GM18861 (cell line): Measurements from ENCODE around the gene MAP4K2.
"Not testable (repeated sequence)": the region's sequence is repeated elsewhere in the genome, so short reads cannot be mapped to it uniquely, and the experiment has no call there.

Source experiments
- ATAC-seq: cut with Tn5 transposase; IDR thresholded peaks from one replicate; pipeline ENCODE4 v1.9.1; 2021; ENCODE audit not compliant: unreplicated experiment

The MAP4K2 gene

DNA sequence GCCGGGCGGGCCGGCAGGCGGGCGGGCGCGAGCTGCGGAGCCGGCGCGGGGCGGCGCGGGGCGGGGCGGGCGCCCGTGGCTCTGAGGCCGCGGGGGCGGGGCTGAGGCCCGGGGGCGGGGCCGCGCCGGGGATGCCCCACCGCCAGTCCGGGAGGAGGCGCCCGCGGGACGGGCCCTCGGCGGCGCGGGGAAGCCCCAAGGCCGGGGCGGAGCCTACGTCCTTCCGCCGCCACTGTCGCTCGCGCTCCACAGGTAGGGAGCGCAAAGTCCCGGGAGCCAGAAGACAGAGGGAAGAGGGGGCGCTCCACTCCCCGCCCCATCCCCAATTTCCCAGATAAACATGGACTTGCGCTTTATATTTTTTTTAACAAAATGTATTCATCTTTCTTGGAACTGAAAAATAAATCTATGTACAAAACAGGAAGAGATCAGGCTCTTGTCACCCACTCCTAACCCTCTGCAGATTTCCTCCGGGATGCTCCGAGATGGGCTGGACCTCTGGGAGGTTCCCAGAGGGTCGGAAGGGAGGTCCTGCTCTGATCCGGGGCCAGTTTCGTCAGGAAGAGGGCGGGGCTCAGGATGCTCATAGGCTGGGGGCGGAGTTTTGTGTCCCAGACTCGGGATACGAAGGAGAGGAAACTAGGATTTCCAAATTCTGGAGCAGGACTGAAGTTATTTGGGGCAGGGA is at the start of gene MAP4K2:
Gene MAP4K2 (minus strand): TSS at position 57 of the 688 bp plus-strand sequence. CDS start 65 bp downstream, outside the sequence.
- no peak for ATAC-seq

DNA sequence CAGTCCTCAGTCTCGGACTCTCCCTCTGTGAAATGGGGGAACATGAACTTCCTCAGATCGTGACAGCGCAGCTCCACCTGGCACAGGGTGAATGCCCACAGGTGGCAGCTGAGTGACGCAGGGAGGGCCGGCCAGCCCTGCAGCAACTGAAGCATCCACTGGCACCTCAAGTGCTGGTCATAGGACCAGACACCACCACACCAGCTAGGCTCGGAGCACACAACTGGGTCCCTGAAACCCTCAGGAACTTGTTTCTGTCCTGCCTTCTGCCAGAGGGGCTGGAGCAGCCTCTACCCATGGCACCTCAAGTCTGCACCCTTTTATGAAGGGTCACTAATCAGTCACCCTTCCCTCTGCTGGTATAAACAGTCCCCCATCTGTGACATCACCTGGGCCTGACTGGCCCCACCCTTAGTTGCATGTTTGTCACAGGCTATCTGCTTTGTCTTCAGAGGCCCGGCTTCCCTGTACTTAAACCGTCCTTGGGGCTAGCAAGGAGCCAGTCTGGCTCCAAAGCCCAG is 48.9 kb upstream of the MAP4K2 start:
- ATAC-seq = peak; percentile 23

DNA sequence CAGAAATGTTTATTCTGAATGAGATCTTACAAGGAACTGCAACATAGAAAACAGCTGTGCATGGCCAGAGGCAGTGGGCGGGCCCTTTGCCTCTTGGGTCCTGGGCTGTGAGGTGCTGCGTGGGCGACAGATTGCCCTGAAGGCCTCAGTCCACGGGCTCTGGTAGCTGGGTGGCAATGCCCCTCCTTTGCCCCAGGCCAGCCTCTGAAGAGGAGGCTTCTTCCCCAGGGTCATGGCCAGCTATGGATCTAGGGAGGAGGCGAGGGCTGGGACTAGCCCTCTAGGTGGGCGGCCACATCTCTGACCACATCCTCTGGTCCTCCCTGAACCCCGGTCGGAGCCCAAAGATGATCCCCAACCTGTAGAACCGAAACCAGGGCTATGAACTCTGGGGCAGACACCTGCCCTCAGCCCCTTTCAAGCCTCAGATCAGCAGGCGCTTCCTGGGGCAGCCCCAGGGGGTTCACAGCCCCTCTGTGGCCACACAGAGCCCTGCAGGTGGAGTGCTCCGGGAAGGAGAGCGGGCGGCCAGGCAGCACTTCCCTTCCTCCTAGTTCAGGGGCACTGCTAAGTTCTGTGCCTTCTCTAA is 48.1 kb upstream of the MAP4K2 start:
- ATAC-seq = peak; percentile 46

- ATAC-seq = no peak
Observed at GRCh38 chr11:64849598-64850356, 46.8 kb upstream of the MAP4K2 start.

DNA sequence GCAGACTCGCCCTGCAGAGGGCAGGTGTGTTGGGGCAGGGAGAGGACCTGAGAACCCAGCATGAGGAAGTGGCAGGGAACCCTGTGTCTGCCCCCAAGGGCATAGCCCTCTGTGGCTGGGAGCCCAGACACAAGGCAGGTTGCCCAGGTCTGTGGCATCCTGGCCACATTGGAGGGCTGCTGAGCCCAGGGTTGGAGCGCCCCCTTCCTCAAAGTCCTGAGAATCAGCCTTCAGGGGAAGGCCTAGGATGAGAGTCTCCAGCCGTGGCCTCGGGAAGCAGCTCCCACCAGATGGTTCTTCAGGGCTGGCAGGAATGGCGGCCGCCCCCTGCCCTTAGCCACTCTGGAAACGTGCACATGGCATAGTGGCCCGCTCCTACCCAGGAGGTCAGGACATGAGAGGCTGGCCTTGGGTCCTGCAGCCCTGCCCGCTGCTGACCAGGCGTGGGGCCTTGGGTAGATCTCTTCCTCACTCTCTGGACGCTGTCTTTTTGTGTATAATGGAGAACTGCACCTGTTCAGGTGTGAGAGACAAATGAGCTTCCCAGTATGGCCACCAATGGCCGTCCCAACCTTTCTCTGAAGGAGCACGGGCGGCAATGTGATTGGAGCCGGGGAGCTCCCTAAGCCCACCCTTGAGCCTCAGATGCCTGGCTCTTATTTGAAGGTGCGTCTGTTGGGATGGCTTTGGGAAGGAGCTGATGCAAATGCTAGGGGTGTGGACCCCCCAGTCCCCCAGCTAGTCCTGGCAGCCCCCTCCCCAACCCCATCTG is 46.0 kb upstream of the MAP4K2 start:
- no peak for ATAC-seq

DNA sequence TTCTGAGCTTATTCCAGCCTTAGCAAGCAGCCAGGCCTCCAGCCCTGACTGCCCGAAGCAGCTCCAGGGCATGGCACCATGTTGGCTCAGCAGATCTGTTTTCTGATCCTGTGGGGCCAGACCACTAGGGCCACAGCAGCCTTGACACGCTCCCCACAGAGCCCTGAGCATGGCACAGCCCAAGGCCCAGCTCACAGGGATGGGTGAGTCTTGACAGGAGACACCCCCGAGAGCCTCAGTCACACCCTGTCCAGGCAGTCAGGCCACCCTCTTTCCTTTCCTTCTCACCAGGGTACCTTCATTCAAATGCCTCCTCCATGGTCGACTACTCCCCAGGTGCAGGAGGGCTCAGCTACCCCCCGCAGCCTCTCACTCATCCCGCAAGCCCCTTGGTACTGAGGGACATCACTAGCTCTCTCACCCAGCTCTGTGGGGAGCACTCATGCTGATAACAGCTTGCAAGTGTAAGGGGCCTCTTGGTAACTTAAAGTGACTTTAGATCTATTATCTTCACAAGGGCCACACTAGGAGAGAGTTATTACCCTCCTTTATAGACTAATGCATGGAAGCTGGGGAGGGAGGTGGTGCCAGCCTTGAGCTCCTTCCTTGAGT is 45.3 kb upstream of the MAP4K2 start:
- ATAC-seq = no peak

DNA sequence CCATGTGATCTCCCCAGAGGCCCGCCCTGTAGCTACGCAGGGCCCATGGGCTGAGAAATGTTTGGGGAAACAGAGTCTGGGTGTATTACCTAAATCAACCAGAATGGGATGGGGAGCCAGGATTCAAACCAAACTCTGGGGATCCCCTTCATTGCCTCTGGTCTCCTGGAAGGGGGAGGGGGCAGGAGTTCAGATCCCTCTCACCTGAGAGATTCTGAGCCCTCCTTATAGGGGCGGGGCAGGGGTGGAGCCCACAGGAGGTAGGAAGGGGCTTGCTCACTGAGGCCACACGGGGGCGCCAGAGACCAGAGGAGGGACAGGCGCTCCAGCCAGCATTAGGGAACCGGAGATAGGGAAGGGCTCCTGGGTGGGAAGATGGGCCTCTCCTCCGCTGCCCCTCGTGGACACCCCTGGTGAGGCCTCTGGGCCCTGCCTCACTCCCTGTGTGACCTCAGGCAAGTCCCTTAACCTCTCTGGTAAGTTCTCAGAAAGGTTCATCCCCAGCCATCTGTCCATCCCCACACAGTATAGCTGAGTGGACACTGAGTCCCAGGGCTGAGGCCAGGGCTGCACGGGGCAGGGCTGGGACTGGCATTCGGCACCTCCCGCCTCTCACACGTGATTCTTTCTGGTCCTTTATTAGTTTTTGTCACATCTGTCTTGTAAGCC is 44.1 kb upstream of the MAP4K2 start:
- ATAC-seq = no peak

DNA sequence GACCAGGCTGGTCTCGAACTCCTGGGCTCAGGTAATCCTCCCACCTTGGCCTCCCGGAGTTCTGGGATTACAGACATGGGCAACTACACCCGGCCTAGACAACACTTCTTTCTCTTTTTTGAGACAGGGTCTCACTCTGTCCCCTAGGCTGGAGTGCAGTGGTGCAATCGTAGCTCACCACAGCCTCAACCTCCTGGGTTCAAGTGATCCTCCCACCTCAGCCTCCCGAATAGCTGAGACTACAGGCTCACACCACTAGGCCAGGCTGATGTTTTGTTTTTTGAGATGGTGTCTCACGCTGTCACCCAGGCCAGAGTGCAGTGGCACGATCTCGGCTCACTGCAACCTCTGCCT is 42.7 kb upstream of the MAP4K2 start:
- not testable (repeated sequence) for ATAC-seq

- no peak for ATAC-seq
Observed at GRCh38 chr11:64845129-64845775, 42.2 kb upstream of the MAP4K2 start.

GRCh38 chr11:64844330-64845128 is 41.5 kb upstream of the MAP4K2 start, which contains the start of gene CDC42BPG:
CDC42BPG (minus strand) TSS chr11:64844653; CDS start chr11:64844569, 84 bp downstream.
- ATAC-seq = no peak

DNA sequence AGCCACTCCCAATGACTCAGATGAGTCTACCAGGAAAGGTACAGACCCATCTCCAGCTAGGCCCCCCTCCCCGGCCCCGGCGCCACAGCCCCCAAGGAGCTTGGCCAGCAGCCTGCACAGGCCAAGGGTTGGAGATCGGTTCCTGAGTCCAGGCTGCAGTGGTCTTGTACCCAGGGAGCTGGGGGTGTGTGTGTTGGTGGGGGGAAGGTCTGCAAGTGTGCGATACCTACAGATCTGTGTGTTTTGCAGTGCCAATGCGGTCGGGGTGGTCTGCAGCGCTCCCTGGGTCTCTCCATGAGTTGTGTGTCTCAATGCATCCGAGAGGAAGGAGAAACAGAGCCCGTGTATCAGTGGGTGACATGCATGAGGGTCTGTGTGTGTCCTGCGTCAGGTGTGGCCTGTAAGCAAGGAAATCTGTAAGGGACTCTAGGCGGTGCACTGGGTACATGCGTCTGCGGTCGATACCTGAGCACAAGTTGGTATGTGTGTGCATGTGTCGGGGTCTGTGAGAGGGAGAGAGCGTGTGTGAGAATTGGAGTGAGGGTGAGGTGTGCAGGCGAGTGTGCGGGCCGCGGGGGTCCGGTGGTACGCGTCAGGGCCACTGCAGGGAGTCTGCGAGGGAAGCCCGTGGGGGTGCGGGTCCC is 40.8 kb upstream of the MAP4K2 start:
- no peak for ATAC-seq

DNA sequence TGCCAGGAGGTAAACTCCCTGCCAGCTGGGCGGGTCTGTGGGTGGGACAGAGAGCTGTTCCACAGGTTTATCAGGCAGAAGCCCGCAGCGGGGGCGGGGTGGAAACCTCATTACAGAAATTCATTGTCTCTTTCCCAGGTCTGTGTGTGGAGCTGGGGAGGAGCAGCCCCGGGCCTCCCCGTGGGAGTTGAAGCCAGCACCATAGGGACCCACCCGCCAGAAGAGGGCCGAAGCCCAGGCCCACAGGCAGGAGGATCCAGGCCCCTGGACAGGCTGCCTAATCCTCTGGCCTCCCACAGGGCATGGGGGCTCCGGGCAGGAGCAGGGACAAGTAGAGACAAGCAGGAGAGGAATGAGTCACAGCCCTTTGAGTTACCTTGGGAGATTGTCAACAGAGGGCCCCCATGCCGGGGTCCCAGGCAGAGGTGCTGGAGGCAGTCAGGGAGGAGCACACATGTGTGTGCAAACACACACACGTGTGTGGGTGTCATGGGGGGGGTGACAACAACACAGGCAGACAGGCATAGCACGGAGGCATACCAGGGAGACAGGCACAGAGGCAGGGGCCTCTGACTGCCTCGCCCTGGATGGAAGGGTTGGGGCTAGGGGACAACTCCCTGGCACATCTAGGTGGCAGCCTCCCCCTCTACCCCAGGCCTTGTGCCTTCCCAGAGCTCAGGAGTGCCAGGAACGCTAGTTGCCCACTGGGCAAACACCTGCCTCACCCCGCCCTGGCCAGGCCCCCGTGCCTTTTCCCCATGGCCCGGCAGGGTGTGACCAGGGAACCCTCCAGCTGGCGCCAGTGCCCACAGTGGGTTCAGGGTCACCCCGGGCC is 40.1 kb upstream of the MAP4K2 start:
- ATAC-seq = no peak

DNA sequence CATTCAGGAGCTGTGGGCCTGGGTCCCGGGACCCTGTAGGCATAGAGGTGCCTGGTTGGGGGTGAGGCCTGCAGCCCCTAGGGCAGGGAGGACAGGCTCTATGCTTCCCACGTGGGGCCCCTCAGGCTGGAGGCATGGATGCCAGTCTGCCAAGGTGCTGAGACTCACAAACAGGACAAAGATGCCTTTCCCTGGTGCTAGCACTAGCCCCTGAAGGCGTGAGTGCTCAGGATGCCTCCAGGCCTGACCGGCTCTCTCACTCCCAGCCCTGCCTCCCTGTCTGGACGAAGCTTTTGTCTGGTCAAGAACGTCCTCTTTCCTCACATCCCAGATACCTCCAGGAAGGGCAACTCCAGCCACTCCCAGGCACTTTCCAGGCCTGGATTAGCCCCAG is 39.3 kb upstream of the MAP4K2 start:
- no peak for ATAC-seq

DNA sequence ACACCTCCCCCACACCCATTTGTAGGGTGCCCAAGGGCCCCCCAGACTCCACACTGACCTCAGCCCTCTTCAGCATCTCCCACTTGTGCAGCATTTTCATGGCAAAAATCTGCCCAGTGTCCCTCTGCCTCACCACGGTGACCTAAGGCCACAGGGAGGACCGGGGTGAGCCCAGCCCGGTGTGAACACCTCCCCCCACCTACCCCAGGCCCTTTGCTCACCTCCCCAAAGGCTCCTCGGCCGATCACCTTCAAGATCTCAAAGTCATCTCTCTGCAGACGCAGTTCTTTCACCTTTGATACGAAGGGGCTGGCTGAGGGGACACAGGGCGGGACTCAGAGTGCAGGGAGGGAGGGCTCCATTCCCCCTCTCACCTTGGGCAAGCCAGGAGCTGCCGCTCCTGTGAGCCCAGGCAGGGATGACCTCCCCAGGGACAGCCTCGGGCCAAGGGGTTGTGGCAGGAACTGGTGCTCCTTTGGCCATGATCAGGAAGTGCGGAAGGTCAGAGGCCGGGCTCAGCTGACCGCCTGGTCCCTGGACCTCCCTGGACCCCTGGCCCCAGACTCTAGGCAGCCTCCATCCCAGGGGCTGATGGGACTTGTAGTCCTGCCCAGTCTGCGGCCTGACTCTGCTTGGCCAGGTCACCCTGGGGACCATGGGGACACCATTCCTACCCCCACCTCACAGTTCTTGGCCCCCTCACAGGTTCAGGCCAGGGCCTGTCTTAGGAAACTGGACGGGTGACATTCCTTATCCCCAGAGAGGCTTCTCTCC is 38.8 kb upstream of the MAP4K2 start:
- no peak for ATAC-seq

DNA sequence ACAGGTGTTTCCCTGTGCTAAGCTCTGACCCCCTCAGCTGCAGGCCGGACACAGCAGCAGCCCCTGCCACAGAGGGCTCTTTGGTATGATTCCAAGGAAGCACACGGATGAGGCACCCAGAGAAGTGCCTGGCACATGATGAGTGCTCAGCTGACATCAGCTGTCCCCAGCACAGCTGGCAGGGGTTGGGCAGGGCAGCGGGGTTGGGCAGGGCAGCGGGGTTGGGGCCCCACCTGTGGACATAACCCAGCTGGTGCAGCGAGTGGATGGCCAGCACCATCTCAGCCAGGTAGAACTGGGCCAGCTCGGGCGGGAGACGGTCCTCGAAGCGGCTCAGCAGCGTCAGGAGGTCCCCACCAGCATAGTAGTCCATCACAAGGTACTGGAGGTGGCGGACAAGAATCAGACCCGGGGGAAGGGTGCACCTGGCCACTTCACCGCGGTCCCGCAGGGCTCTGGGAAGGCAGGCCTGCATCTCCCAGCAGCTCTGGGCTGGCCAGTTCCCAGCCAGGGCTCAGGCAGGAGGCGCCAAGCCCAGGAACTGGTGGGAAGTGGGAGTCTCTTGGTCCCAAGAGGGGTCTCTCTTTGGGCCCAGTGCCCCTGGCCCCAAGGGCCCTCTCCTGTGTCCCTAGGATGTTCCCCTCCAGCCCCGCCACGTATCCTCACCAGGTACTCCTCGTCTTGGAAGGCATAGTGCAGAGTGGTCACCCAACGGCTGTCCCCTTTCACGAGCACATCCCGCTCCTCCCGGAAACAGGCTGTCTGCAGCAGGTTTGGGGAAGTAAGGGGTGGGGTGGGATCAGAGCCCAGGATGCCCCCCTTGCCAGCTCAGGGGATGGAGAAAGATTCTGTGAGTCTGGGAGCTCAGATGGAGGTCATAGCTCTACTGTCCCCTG is 37.1 kb upstream of the MAP4K2 start:
- no peak for ATAC-seq

DNA sequence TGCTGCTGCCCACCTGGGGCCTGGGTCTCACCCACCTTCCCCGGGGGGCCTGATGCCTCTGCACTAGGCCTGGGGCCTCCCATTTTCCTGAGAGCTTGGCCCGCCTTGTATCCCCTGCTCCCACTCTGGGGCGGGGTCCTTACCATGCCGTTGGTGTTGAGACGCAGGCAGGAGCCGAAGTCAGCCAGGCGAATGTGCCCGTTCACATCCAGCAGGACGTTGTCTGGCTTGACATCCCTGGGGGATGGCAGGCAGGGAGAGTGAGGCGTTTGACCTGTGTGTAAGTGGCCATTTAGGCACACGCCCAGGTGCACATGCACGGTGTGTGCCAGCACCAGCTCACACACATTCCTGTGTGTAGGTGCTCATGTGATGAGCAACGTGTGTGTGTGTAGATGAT is 36.3 kb upstream of the MAP4K2 start:
- no peak for ATAC-seq
